HL-60 (cell line): ENCODE data around the gene CHCHD10.

ENCODE experiments used
- CTCF ChIP-seq: IDR thresholded peaks from one replicate; pipeline ENCODE4 v1.5.1; 2011; ENCODE audit warnings: low read length, control low read depth, inconsistent platforms; ENCODE audit not compliant: insufficient read depth
- GABPA ChIP-seq: IDR thresholded peaks from 2 replicates; pipeline ENCODE4 v1.6.1; 2012; ENCODE audit warnings: low read depth
- POLR2AphosphoS5 ChIP-seq: IDR thresholded peaks from 2 replicates; pipeline ENCODE4 v1.6.1; 2012; ENCODE audit warnings: low read depth
- SPI1 ChIP-seq: IDR thresholded peaks from 2 replicates; pipeline ENCODE4 v1.6.1; 2012; ENCODE audit warnings: low read depth, mild to moderate bottlenecking, borderline replicate concordance
- TF ChIP-seq, protein P1 (sequence below): IDR thresholded peaks from 2 replicates; pipeline ENCODE4 v1.6.1; 2012; ENCODE audit warnings: low read depth; ENCODE audit not compliant: insufficient replicate concordance

GRCh38 chr22:23773483-23774113, 5.8 kb upstream of the CHCHD10 start:
- no peak for TF ChIP-seq CTCF
- TF ChIP-seq, protein P1, sequence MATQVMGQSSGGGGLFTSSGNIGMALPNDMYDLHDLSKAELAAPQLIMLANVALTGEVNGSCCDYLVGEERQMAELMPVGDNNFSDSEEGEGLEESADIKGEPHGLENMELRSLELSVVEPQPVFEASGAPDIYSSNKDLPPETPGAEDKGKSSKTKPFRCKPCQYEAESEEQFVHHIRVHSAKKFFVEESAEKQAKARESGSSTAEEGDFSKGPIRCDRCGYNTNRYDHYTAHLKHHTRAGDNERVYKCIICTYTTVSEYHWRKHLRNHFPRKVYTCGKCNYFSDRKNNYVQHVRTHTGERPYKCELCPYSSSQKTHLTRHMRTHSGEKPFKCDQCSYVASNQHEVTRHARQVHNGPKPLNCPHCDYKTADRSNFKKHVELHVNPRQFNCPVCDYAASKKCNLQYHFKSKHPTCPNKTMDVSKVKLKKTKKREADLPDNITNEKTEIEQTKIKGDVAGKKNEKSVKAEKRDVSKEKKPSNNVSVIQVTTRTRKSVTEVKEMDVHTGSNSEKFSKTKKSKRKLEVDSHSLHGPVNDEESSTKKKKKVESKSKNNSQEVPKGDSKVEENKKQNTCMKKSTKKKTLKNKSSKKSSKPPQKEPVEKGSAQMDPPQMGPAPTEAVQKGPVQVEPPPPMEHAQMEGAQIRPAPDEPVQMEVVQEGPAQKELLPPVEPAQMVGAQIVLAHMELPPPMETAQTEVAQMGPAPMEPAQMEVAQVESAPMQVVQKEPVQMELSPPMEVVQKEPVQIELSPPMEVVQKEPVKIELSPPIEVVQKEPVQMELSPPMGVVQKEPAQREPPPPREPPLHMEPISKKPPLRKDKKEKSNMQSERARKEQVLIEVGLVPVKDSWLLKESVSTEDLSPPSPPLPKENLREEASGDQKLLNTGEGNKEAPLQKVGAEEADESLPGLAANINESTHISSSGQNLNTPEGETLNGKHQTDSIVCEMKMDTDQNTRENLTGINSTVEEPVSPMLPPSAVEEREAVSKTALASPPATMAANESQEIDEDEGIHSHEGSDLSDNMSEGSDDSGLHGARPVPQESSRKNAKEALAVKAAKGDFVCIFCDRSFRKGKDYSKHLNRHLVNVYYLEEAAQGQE, result no peak
- TF ChIP-seq GABPA, result no peak
- TF ChIP-seq SPI1, result no peak
- TF ChIP-seq POLR2AphosphoS5, result no peak
